ENCODE data around the gene FADS3.

GRCh38 chr11:61879152-61879551 lies 12.2 kb downstream of the FADS3 start:
- TF ChIP-seq, protein P1, sequence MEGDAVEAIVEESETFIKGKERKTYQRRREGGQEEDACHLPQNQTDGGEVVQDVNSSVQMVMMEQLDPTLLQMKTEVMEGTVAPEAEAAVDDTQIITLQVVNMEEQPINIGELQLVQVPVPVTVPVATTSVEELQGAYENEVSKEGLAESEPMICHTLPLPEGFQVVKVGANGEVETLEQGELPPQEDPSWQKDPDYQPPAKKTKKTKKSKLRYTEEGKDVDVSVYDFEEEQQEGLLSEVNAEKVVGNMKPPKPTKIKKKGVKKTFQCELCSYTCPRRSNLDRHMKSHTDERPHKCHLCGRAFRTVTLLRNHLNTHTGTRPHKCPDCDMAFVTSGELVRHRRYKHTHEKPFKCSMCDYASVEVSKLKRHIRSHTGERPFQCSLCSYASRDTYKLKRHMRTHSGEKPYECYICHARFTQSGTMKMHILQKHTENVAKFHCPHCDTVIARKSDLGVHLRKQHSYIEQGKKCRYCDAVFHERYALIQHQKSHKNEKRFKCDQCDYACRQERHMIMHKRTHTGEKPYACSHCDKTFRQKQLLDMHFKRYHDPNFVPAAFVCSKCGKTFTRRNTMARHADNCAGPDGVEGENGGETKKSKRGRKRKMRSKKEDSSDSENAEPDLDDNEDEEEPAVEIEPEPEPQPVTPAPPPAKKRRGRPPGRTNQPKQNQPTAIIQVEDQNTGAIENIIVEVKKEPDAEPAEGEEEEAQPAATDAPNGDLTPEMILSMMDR (conservative IDR thresholded peaks at IDR 0.05 in 1 of 2, IDR thresholded peaks at IDR 0.05 in 1 of 2; ENCODE audit: extremely low read depth in 1 of 2, insufficient read depth in 1 of 2, low read depth in 1 of 2, low read length in 2 of 2) = no peak
- no peak for TF ChIP-seq EZH2 (IDR thresholded peaks at IDR 0.05; ENCODE audit: borderline replicate concordance, low read length)
